Chondrocyte (in vitro differentiated cells): ENCODE data around the gene MAP2K1. TPM values are rescaled to one million over a fixed set of nuclear protein-coding genes. Genes with fewer than 3 reads are reported as not detected.

Experiments used
- DNase-seq: peaks from one replicate; pipeline ENCODE4 v3.0.0; 2021; ENCODE audit warnings: mixed read lengths, low spot score
- H3K27ac Mint-ChIP-seq: one replicate; pipeline ENCODE4 v1.8.0; 2021; ENCODE audit warnings: mild to moderate bottlenecking, moderate library complexity, mixed read lengths; ENCODE audit not compliant: unreplicated experiment
- H3K27me3 Mint-ChIP-seq: 2 replicates; pipeline ENCODE4 v1.8.0; 2021; ENCODE audit warnings: low read depth, mixed read lengths
- H3K36me3 Mint-ChIP-seq: 2 replicates; pipeline ENCODE4 v1.8.0; 2021; ENCODE audit warnings: low read depth, mixed read lengths
- H3K4me1 Mint-ChIP-seq: 2 replicates; pipeline ENCODE4 v1.8.0; 2021; ENCODE audit warnings: low read depth, mild to moderate bottlenecking, mixed read lengths
- H3K4me3 Mint-ChIP-seq: one replicate; pipeline ENCODE4 v1.8.0; 2021; ENCODE audit warnings: mild to moderate bottlenecking, moderate library complexity, mixed read lengths; ENCODE audit not compliant: unreplicated experiment
- H3K9me3 Mint-ChIP-seq: 2 replicates; pipeline ENCODE4 v1.8.0; 2021; ENCODE audit warnings: low read depth, mixed read lengths
- CTCF ChIP-seq: fragments of 200-600 bp; sonication (generic); IDR thresholded peaks from 2 replicates; pipeline ENCODE4 v1.5.0; 2021; ENCODE audit warnings: antibody characterized with exemption, mild to moderate bottlenecking, moderate library complexity
- total RNA-seq: library from RNA; stranded (reverse); gene quantifications from 3 replicates; pipeline ENCODE4 v1.2.1, GENCODE V29; 2021

MAP2K1 gene
- total RNA-seq, 1 donor from 2014 or later = 49.7 TPM

GRCh38 chr15:66488525-66488924 is 101.8 kb downstream of the MAP2K1 start:
- H3K36me3 Mint-ChIP-seq = peaks cover 10% of the 10 kb centered on the region
- H3K4me1 Mint-ChIP-seq = no peaks in the 10 kb centered on the region
- no peak overlapping the region for H3K27ac Mint-ChIP-seq
- no peak for TF ChIP-seq CTCF
- H3K4me3 Mint-ChIP-seq = no peak overlapping the region
- no peaks in the 10 kb centered on the region for H3K27me3 Mint-ChIP-seq
- no peaks in the 10 kb centered on the region for H3K9me3 Mint-ChIP-seq
- no peak for DNase-seq

- TF ChIP-seq CTCF = no peak
- H3K27me3 Mint-ChIP-seq = no peaks in the 10 kb centered on the region
- H3K36me3 Mint-ChIP-seq = peaks cover 10% of the 10 kb centered on the region
- no peaks in the 10 kb centered on the region for H3K4me1 Mint-ChIP-seq
- no peak overlapping the region for H3K27ac Mint-ChIP-seq
- no peak for DNase-seq
- no peaks in the 10 kb centered on the region for H3K9me3 Mint-ChIP-seq
- H3K4me3 Mint-ChIP-seq = no peak overlapping the region
Measured at GRCh38 chr15:66489179-66489791, 102.6 kb downstream of the MAP2K1 start.

- DNase-seq = no peak
- peaks cover 7% of the 10 kb centered on the region for H3K36me3 Mint-ChIP-seq
- no peak overlapping the region for H3K27ac Mint-ChIP-seq
- no peak overlapping the region for H3K4me3 Mint-ChIP-seq
- H3K27me3 Mint-ChIP-seq = no peaks in the 10 kb centered on the region
- H3K9me3 Mint-ChIP-seq = no peaks in the 10 kb centered on the region
- peaks cover 6% of the 10 kb centered on the region for H3K4me1 Mint-ChIP-seq
- no peak for TF ChIP-seq CTCF
Measured at GRCh38 chr15:66491846-66492245, 105.1 kb downstream of the MAP2K1 start.

GRCh38 chr15:66494262-66494661 is 107.5 kb downstream of the MAP2K1 start:
- H3K9me3 Mint-ChIP-seq = no peaks in the 10 kb centered on the region
- H3K36me3 Mint-ChIP-seq = peaks cover 14% of the 10 kb centered on the region
- no peaks in the 10 kb centered on the region for H3K27me3 Mint-ChIP-seq
- TF ChIP-seq CTCF = no peak
- no peak overlapping the region for H3K4me3 Mint-ChIP-seq
- H3K4me1 Mint-ChIP-seq = peaks cover 15% of the 10 kb centered on the region
- no peak overlapping the region for H3K27ac Mint-ChIP-seq
- DNase-seq = no peak

GRCh38 chr15:66496951-66497501 is 110.3 kb downstream of the MAP2K1 start:
- Mint-ChIP-seq H3K27ac (peak overlapping the region; percentile 92), H3K4me1 (peaks cover 17% of the 10 kb centered on the region), H3K36me3 (peaks cover 31% of the 10 kb centered on the region), H3K27me3 (no peaks in the 10 kb centered on the region), H3K9me3 (no peaks in the 10 kb centered on the region), H3K4me3 (peak overlapping the region; percentile 90)
- no peak for TF ChIP-seq CTCF
- no peak for DNase-seq
